ENCODE results near the gene PARD3. TPM values are rescaled to one million over a fixed set of nuclear protein-coding genes. Genes with fewer than 3 reads are reported as not detected.

PARD3 gene
- total and polyA plus RNA-seq, 8 donors = 25.6 to 54.5 (median 47.8) TPM

GRCh38 chr10:34786464-34786863 lies 28.6 kb downstream of the PARD3 start:
- H3K27ac ChIP-seq = no peak overlapping the region
- H3K9me3 ChIP-seq = no peaks in the 10 kb centered on the region
- H3K4me1 ChIP-seq = peaks cover 0 to 5% of the 10 kb centered on the region in 2 donors
- DNase-seq (no peak), ATAC-seq (no peak)
- H3K4me3 ChIP-seq = no peak overlapping the region
- intact Hi-C loops (cut with DNase I) = no loop called here
- no peaks in the 10 kb centered on the region for H3K27me3 ChIP-seq
- TF ChIP-seq, protein P1, sequence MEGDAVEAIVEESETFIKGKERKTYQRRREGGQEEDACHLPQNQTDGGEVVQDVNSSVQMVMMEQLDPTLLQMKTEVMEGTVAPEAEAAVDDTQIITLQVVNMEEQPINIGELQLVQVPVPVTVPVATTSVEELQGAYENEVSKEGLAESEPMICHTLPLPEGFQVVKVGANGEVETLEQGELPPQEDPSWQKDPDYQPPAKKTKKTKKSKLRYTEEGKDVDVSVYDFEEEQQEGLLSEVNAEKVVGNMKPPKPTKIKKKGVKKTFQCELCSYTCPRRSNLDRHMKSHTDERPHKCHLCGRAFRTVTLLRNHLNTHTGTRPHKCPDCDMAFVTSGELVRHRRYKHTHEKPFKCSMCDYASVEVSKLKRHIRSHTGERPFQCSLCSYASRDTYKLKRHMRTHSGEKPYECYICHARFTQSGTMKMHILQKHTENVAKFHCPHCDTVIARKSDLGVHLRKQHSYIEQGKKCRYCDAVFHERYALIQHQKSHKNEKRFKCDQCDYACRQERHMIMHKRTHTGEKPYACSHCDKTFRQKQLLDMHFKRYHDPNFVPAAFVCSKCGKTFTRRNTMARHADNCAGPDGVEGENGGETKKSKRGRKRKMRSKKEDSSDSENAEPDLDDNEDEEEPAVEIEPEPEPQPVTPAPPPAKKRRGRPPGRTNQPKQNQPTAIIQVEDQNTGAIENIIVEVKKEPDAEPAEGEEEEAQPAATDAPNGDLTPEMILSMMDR (IDR thresholded peaks at IDR 0.05) = no peak
- H3K36me3 ChIP-seq = no peaks in the 10 kb centered on the region

DNA sequence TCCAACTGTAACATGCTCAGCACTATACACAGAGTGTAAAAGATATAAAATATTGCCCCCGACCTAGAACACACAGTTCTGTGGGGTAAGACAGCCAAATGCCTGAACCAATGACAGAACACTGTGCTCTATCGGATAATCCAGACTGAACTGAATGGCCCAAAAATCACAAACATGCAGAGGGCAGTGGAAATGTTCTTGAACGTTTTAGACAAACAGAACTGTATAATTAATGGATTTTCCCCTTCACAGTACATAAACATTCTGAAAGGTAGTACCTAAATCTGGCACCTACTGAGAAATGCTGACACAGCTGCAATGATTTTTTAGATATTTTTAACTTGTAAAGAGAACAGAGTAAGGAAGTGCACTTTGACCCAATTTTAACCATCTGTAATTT lies 33.4 kb downstream of the PARD3 start:
- DNase-seq (no peak), ATAC-seq (no peak)
- no peak overlapping the region for H3K27ac ChIP-seq
- TF ChIP-seq, protein P1 (IDR thresholded peaks at IDR 0.05) = no peak
- H3K4me1 ChIP-seq = peaks cover 5 to 10% of the 10 kb centered on the region in 2 donors
- H3K27me3 ChIP-seq = peaks cover 0 to 7% of the 10 kb centered on the region in 2 donors
- H3K4me3 ChIP-seq = no peak overlapping the region
- intact Hi-C loops (cut with DNase I) = no loop called here
- H3K9me3 ChIP-seq = no peaks in the 10 kb centered on the region
- H3K36me3 ChIP-seq = no peaks in the 10 kb centered on the region

- TF ChIP-seq, protein P1 (IDR thresholded peaks at IDR 0.05) = no peak
- peak in 1 of 4 donors; percentile 47 for DNase-seq
- intact Hi-C loops (cut with DNase I) = no loop called here
- H3K4me3 ChIP-seq = no peak overlapping the region
- H3K27me3 ChIP-seq = peaks cover 0 to 7% of the 10 kb centered on the region in 2 donors
- no peaks in the 10 kb centered on the region for H3K36me3 ChIP-seq
- H3K4me1 ChIP-seq = peaks cover 5 to 10% of the 10 kb centered on the region in 2 donors
- ATAC-seq = peak; percentile 35
- no peaks in the 10 kb centered on the region for H3K9me3 ChIP-seq
- no peak overlapping the region for H3K27ac ChIP-seq
Measured at GRCh38 chr10:34780818-34781380, 34.2 kb downstream of the PARD3 start.

DNA sequence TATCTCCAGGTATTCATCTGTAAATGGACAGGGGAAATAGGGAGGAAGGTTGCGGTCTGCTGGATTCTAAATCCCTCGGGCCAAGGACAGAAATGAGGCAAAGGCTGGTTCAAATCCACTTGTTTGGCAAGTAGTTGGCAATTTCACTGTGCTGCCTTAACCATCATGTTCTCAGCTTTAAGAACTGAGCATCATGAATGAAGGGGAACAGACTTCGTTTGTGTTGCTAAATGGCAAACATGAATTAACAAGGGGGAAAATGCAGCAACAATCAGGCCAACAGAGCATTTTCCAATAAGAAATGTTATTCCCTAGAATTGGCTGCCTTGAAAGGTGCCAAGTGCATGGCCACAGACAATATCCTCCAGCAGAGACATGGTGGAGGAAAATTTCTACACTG lies 36.9 kb downstream of the PARD3 start:
- Histone ChIP-seq H3K27ac (no peak overlapping the region), H3K27me3 (peaks cover 0 to 7% of the 10 kb centered on the region in 2 donors), H3K4me1 (peaks cover 9 to 26% of the 10 kb centered on the region in 2 donors), H3K9me3 (no peaks in the 10 kb centered on the region), H3K4me3 (no peak overlapping the region), H3K36me3 (no peaks in the 10 kb centered on the region)
- DNase-seq (no peak), ATAC-seq (no peak)
- intact Hi-C loops (cut with DNase I) = no loop called here
- TF ChIP-seq, protein P1 (IDR thresholded peaks at IDR 0.05) = no peak

GRCh38 chr10:34776090-34776690 lies 38.9 kb downstream of the PARD3 start:
- ATAC-seq = no peak
- TF ChIP-seq, protein P1 (IDR thresholded peaks at IDR 0.05) = no peak
- H3K4me1 ChIP-seq = peaks cover 8 to 27% of the 10 kb centered on the region in 2 donors
- no peak overlapping the region for H3K27ac ChIP-seq
- no peak for DNase-seq
- H3K27me3 ChIP-seq = peaks cover 0 to 7% of the 10 kb centered on the region in 2 donors
- intact Hi-C loops (cut with DNase I) = no loop called here
- H3K9me3 ChIP-seq = no peaks in the 10 kb centered on the region
- H3K4me3 ChIP-seq = no peak overlapping the region
- no peaks in the 10 kb centered on the region for H3K36me3 ChIP-seq
